Measurements from ENCODE around the gene PGM2L1. TPM values are rescaled to one million over a fixed set of nuclear protein-coding genes. Genes with fewer than 3 reads are reported as not detected.

PGM2L1 gene
- total and polyA plus RNA-seq, 12 donors, result 0.54 to 27.8 (median 2.2) TPM

GRCh38 chr11:74354036-74354435 lies 44.2 kb downstream of the PGM2L1 start:
- Histone ChIP-seq H3K9me3 (replicated peaks in 1 of 3) (no peaks in the 10 kb centered on the region), H3K4me1 (replicated peaks in 1 of 2) (no peaks in the 10 kb centered on the region), H3K27ac (no peak overlapping the region), H3K36me3 (replicated peaks in 1 of 2) (no peaks in the 10 kb centered on the region), H3K27me3 (no peaks in the 10 kb centered on the region), H3K4me3 (no peak overlapping the region)
- WGBS, 4 donors, result 54 to 67% (median 61%) methylated on average over 3 of the region's 3 CpGs
- no peak for DNase-seq
- intact Hi-C loops (cut with DNase I), result no loop called here
- TF ChIP-seq POLR2A (IDR thresholded peaks at IDR 0.05), result no peak

- 65 to 78% (median 72%) methylated on average over 2 of the region's 2 CpGs for WGBS, 4 donors
- H3K36me3 ChIP-seq (replicated peaks in 1 of 2), result no peaks in the 10 kb centered on the region
- H3K4me3 ChIP-seq, result no peak overlapping the region
- H3K27me3 ChIP-seq, result no peaks in the 10 kb centered on the region
- no peaks in the 10 kb centered on the region for H3K9me3 ChIP-seq (replicated peaks in 1 of 3)
- no peak overlapping the region for H3K27ac ChIP-seq
- no peak for TF ChIP-seq POLR2A (IDR thresholded peaks at IDR 0.05)
- TF ChIP-seq, protein P1, sequence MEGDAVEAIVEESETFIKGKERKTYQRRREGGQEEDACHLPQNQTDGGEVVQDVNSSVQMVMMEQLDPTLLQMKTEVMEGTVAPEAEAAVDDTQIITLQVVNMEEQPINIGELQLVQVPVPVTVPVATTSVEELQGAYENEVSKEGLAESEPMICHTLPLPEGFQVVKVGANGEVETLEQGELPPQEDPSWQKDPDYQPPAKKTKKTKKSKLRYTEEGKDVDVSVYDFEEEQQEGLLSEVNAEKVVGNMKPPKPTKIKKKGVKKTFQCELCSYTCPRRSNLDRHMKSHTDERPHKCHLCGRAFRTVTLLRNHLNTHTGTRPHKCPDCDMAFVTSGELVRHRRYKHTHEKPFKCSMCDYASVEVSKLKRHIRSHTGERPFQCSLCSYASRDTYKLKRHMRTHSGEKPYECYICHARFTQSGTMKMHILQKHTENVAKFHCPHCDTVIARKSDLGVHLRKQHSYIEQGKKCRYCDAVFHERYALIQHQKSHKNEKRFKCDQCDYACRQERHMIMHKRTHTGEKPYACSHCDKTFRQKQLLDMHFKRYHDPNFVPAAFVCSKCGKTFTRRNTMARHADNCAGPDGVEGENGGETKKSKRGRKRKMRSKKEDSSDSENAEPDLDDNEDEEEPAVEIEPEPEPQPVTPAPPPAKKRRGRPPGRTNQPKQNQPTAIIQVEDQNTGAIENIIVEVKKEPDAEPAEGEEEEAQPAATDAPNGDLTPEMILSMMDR (IDR thresholded peaks at IDR 0.05), result no peak
- intact Hi-C loops (cut with DNase I), result no loop called here
- no peak for DNase-seq
- no peaks in the 10 kb centered on the region for H3K4me1 ChIP-seq (replicated peaks in 1 of 2)
These were observed 50.9 kb downstream of the PGM2L1 start for GRCh38 chr11:74347381-74347780.

DNA sequence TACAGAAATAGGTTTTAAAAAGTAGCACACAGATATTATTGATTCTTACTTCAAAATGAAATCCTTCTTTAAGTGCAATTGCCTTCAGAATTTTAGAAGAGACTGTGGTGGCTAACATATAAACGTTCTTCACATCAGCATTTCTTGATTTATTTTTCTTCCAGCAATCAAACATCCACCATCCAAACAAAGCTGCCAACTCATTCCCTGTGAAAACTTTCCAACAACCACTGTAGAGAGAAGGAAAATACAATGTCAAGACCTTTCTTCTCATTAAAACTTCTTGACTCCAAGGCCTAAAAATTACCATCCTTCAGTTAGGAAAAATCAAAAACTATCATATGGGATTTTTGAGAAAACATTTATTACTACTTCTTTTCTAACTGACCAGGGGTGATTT lies 52.8 kb downstream of the PGM2L1 start:
- Histone ChIP-seq H3K4me3 (no peak overlapping the region), H3K36me3 (replicated peaks in 1 of 2) (no peaks in the 10 kb centered on the region), H3K9me3 (replicated peaks in 1 of 3) (no peaks in the 10 kb centered on the region), H3K27me3 (no peaks in the 10 kb centered on the region), H3K4me1 (replicated peaks in 1 of 2) (no peaks in the 10 kb centered on the region), H3K27ac (no peak overlapping the region)
- intact Hi-C loops (cut with DNase I), result no loop called here
- no peak for DNase-seq
- WGBS, 4 donors, result 24 to 38% (median 32%) methylated on average over 1 of the region's 1 CpG
- TF ChIP-seq, protein P1 (IDR thresholded peaks at IDR 0.05), result no peak
- TF ChIP-seq POLR2A (IDR thresholded peaks at IDR 0.05), result no peak

DNA sequence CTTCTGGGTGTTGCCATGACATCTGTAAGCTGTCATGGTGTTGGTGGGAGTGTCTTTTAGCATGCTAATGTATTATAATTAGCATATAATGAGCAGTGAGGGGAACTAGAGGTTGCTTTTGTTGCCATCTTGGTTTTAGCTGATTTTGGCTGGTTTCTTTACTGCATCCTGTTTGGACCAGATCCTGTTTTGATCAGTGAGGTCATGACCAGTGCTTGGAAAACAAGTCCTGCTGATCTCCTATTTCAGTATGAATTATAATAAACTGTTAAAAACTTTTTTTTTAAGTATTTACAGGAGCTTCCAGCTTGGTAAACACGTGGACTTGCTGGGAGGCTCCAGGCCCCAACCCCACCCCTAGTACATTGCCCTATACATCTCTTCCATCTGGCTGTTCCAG lies 56.3 kb downstream of the PGM2L1 start:
- H3K27ac ChIP-seq, result no peak overlapping the region
- 45 to 70% (median 56%) methylated on average over 1 of the region's 1 CpG for WGBS, 4 donors
- no peak for TF ChIP-seq POLR2A (IDR thresholded peaks at IDR 0.05)
- TF ChIP-seq, protein P1 (IDR thresholded peaks at IDR 0.05), result no peak

GRCh38 chr11:74339619-74340018 lies 58.6 kb downstream of the PGM2L1 start:
- H3K27me3 ChIP-seq, result no peaks in the 10 kb centered on the region
- no peak overlapping the region for H3K4me3 ChIP-seq
- TF ChIP-seq POLR2A (IDR thresholded peaks at IDR 0.05), result no peak
- TF ChIP-seq, protein P1 (IDR thresholded peaks at IDR 0.05), result no peak
- no peaks in the 10 kb centered on the region for H3K9me3 ChIP-seq (replicated peaks in 1 of 3)
- intact Hi-C loops (cut with DNase I), result no loop called here
- no peak overlapping the region for H3K27ac ChIP-seq
- no peaks in the 10 kb centered on the region for H3K4me1 ChIP-seq (replicated peaks in 1 of 2)
- no peaks in the 10 kb centered on the region for H3K36me3 ChIP-seq (replicated peaks in 1 of 2)
- no peak for DNase-seq

More for the DNA sequence above, 56.3 kb downstream of the PGM2L1 start:
- Histone ChIP-seq H3K27me3 (no peaks in the 10 kb centered on the region), H3K9me3 (replicated peaks in 1 of 3) (no peaks in the 10 kb centered on the region), H3K36me3 (replicated peaks in 1 of 2) (no peaks in the 10 kb centered on the region), H3K4me3 (no peak overlapping the region), H3K4me1 (replicated peaks in 1 of 2) (no peaks in the 10 kb centered on the region)
- no peak for DNase-seq
- intact Hi-C loops (cut with DNase I), result no loop called here

All from adrenal gland (tissue), 12 donors.